Stimulated activated CD4-positive, alpha-beta T cell treated with anti-CD3 and anti-CD28 coated beads, Interleukin-4, amount 100 ng/mL, for 1 hour (primary cell): ENCODE measurements around the gene ETS1.

Experiments
- DNase-seq: peaks from one replicate; pipeline ENCODE4 v3.0.0-alpha.2; 2020

Gene ETS1

DNA sequence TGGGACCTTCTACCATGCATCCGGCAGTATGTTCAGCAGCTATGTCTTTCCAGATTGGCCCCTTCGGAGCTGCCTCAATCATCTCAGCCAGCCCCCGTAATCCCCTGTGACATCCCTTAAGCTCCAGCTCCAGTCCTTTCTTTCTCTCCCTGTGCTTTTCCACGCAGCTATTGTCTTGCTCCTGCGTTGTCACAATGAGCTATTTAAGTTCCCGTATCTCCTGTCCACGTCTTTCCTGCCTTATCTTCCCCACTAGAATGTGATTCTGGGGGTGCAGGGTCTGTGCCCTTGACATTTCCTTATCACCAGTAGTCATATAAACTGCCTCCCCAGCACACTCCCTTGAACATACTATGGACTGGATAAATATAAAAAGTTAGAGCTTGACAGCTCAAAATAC is 5.1 kb upstream of the ETS1 start:
- DNase-seq: no peak

DNA sequence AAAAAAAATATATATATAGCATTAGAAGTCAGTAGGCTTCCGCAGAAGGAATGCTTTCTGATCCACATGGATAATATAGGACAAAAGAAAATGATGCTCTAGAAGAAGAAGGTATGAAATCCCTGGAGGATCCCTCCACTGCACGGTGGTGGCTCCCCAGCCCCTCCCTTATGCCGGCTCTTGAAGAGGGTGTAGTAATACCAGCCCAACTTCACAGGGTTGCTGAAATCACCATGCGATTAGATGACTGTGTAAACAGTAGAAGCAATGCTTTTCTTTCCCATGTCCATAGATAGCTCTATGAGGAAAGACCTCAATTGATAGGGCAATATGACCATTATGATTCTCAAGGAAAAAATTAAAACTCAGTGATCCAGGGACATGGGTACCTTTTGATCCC is 3.2 kb upstream of the ETS1 start:
- DNase-seq: no peak

GRCh38 chr11:128589998-128590397 is 2.6 kb upstream of the ETS1 start:
- DNase-seq: no peak

DNA sequence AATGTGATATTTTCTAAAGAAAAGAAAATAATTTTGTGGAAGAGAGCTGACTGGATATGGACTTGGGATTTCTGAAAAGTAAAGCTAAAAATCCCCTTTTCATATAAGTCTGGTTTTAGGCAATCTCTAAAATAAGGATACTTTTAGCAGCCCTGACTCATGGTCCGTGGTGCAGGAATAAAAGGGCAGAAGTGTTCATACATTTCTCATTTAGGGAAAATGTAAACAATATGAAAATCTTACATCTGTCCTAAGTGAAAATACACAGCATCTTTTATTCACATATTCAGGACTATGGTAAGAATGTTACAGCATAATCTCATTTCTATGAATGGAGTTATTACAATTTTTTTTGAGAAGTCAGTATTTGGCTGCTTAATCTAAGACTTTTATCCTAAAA is 735 bp upstream of the ETS1 start:
- no peak for DNase-seq

- no peak for DNase-seq
These were observed 669 bp downstream of the ETS1 start for GRCh38 chr11:128586689-128587088.

DNA sequence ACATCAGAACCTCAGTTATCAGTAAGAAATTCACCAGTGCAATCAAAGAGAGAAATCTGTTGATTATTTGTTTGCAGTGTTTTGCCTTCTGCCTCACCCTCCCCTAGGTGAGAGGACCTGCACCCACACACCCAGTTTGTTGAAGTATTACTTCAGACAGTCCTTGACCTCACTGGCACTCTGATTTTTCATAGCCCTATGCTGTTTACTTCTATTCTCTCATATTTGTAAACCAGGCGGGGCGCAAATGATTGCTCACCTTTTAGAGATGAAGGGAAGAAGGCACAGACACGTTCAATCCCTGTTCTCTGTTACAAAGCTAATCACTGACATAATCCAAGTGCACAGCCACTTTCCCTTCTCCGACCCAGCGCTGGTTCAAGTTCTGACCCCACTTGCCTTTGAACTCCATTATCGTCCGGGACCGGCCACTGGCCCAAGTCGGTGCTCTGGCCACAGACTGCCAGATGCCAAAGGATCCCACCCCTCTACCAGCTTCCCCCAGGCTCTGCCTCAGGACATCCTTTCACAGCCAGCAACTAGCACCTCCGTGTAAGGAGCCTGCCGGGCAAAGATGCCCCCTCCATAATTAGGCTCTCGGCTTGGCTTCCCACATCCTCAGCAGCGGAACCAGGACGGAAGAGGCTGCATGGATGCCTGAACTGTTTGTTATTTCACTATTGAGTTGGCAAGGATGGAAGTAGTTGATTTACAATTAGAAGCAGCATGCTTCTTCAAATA is 1.7 kb downstream of the ETS1 start:
- DNase-seq: no peak

- DNase-seq: no peak
These were observed 3.1 kb downstream of the ETS1 start for GRCh38 chr11:128584253-128584652.

GRCh38 chr11:128582496-128583366 is 4.6 kb downstream of the ETS1 start:
- no peak for DNase-seq

DNA sequence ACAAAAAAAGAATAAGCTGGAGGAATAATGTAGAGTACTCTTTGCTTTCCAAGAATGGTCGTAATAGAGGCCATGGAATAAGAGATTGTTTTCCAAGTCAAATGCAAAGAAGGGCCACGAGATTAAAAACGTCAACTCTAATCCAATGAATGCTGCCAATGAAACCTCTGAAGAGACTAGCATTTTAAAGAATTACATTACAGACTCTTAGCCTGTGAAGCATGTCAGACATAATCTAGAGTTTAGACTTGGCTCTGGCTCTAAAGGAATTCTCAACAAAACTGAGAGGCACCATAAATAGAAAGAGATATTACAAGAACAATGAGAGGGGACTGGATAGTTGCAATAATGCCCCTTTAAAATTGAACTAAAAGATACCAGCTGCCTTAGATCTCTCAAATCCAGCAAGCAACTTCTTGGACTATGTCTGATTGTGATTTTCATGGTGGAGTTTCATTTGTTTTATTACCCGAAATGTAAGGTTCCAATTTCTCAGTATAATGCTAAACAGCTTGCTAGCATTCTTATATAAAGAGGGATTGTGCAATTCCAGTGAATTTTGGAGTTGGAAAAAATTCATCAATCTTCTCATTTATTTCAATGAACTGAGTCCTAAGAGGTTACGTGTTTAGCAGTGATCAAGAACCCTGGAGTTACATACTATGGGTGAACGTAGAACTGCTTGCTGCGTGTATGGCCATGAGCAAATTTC is 5.6 kb downstream of the ETS1 start:
- no peak for DNase-seq

GRCh38 chr11:128580612-128581011 is 6.7 kb downstream of the ETS1 start:
- DNase-seq: no peak

DNA sequence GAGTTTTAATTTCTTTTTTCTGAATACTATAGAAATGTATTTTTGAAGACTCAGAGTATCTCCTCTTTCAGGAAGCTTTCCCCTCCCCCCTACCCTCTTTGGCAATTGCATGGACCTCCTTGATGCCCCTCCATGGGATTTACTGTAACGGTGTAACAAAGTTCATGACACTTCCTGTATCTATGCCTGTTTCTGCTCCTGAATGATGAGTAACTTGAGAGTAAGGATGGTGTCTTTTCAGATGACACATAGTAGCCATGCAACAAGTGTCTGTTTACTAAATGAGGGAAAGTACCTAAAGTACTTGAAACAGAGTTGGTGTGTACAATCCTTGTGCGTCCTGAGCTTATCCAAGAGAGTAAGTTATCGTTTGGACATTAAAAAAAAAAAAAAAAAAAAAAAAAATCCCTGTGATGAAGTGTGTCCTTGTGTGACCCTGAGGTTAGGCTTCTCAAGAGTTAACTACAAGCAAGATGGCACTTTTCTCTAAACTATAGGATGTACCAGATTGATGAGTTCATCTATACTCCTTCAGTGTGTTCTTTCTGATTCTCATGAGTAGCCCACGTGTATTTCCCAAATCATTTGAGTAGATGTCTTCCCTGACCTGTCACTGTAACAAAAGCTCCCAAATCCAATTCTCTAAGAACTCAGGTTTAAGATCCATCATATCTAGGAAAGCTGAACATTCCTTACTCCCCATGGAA is 7.4 kb downstream of the ETS1 start:
- DNase-seq: no peak

GRCh38 chr11:128576555-128576954 is 10.8 kb downstream of the ETS1 start:
- DNase-seq: no peak

- DNase-seq: no peak
These were observed 11.4 kb downstream of the ETS1 start for GRCh38 chr11:128575961-128576350.

DNA sequence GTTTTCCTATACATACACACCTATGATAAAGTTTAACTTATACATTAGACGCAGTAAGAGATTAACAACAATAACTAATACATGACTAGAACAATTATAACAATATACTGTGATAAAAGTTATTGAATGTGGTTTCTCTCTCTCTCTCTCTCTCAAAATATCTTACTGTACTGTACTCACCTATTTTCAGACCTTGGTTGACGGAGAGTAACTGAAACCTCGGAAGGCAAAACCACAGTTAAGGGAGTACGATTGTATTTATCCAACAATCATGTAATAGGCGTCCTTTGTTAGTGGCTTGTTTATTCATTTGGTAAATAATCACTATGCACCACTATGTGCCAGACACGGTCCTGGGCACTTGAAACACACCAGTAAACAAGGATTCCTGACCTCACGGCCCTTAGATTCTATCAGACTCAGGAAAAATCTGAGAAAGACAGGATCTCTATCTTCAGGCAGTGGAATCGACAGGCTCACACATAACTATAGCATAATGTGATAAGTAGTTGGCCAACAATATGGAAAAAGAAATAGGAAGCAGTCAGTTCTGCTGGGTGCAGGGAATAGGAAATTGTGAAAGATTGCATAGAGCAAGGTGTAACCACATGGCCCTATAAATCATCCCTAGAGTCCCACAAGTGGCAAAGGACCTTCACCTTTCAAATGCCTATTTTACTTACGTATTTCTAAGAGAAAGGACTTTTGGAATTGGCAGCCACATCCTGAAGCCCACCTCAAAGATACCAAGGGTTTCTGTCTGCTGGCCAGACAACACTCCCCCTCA is 12.0 kb downstream of the ETS1 start:
- no peak for DNase-seq

- no peak for DNase-seq
These were observed 12.8 kb downstream of the ETS1 start for GRCh38 chr11:128574576-128575011.

DNA sequence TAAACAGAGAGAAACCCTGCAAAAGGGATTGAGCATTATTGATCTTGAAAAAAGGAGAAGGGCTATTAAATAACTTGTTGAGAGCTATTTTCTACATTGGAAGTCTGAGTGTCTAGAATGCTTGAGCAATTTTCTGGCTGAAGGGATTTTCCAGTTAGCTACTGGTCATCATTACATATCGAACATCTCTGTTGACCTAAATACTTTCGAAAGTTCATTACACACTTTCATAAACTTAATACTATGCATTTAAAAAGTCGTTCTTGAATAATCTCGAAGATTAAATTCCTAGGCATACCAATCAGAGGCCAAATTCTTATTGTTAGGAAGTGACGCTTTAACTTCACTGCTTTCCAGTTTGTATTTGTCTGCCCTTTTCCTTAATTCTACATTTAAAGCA is 13.7 kb downstream of the ETS1 start:
- no peak for DNase-seq

DNA sequence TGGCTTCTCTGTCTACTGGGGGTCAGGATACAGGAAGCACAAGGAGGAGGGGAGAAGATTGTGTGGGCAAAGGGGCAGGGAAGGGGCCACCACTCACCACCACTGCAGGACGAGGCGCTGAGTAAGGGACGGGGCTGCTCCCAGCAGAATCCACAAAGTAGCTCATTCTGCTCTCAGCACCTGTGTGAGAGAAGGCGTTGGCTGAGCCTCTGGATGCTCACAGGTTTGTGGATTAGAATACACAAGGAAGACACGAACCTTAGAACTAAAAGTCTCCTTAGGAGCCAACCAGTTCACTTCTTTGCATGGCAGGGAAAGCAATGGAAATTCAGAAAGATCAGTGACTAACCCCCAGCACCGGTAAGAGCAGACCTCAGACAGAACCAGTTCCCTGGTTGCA is 14.4 kb downstream of the ETS1 start:
- no peak for DNase-seq

DNA sequence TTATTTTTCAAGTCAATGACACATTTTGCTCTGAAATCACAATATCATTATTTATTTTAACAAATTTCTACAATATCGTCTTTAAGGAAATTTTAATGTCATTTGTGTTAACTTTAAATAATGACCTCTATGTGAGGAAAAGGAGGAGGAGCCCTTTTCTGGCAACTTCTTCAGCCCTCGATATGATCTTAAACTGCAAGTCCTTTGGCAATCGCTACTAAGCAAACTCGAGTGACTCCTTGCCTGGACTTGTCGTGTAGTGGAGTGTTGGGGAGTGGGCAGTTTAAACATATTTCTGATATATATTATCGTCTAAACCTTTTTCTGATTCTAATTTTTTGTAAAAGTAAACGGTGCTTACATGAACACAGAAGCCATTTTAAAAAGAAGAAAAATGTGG is 16.7 kb downstream of the ETS1 start:
- DNase-seq: no peak

- DNase-seq: no peak
These were observed 18.1 kb downstream of the ETS1 start for GRCh38 chr11:128569291-128569690.

DNA sequence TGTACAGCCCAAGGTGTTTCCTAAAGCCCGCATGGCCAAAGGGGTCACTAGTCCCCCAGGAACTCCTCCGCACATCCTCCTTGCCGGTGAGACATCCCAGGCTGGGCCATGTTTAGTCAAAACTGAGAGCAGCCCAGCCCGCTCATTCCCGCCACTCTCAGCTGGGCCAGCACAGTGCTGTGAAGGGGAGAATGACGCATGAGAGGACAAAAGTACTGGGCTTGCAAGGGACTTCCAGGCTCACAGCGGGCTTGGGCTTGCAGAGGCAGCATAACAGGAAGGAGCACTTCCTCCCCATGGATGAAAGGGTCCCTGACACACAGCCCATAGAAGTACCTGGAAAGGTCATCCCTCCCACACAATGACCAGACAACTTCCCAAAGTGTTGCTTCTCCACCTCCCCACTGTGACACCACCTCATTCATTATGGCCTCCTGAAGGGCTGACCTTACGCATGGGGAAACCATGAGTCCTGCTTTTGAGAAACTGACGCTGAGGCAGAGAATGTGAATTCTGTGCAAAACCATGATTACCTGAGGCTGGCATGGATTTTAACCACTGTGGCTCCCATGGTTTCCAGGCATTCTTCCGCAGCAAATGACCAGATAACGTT is 19.1 kb downstream of the ETS1 start:
- DNase-seq: no peak

DNA sequence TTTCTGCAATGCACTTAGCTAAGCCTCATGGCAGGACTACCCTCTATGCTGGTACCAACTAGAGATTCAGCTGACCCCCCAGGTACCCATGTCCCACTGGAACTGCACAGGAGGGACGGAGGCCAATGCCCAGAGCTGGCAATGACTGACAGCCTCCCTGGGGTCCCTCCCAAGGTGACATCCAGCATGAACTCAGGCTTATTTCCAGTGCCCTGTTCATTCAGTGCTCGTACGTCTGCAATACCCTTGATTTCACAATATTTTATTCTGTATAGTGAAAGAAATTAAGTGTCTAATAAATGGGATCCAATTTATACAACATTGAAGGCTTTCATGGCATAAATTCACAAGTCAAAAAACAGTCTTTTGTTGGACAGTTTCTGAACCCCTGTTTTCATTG is 20.2 kb downstream of the ETS1 start:
- DNase-seq: no peak

DNA sequence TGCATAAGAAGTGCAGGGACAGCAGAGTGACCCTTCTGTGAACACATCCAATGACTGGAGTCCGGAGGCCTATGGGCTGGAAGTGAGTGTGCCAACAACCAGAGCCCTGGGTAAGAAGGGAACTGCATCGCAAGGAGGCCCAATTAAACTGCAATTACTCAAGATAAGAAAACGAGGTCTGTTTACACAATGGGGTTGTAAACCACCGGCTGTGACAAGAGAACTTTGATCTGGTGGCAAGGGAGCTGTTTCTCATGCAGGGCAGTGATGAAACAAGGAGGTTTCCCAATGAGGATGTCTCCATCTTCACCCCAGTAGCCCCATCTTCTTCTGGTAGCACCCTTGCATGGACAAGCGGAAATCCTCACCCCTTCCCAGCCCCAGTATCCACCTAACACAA is 21.5 kb downstream of the ETS1 start:
- DNase-seq: no peak
